Measurements from ENCODE around the gene RCAN2.

RCAN2 gene

GRCh38 chr6:46414398-46414797 lies 76.9 kb downstream of the RCAN2 start:
- Histone ChIP-seq H3K27me3 (replicated peaks; ENCODE audit: control insufficient read depth, insufficient read depth, low read length) (no peaks in the 10 kb centered on the region), H3K36me3 (ENCODE audit: control insufficient read depth, insufficient read depth, low read length) (no peaks in the 10 kb centered on the region), H3K4me3 (replicated peaks; ENCODE audit: low read depth, low read length) (no peak overlapping the region)
- no peak for TF ChIP-seq CTCF (IDR thresholded peaks at IDR 0.05; ENCODE audit: insufficient read depth, low read length, poor library complexity, severe bottlenecking)
- DNase-seq (ENCODE audit: extremely low read depth, insufficient read length): no peak

- Histone ChIP-seq H3K36me3 (ENCODE audit: control insufficient read depth, insufficient read depth, low read length) (no peaks in the 10 kb centered on the region), H3K4me3 (replicated peaks; ENCODE audit: low read depth, low read length) (no peak overlapping the region), H3K27me3 (replicated peaks; ENCODE audit: control insufficient read depth, insufficient read depth, low read length) (no peaks in the 10 kb centered on the region)
- no peak for TF ChIP-seq CTCF (IDR thresholded peaks at IDR 0.05; ENCODE audit: insufficient read depth, low read length, poor library complexity, severe bottlenecking)
- DNase-seq (ENCODE audit: extremely low read depth, insufficient read length): no peak
Measured at GRCh38 chr6:46412662-46413061, 78.6 kb downstream of the RCAN2 start.

- no peaks in the 10 kb centered on the region for H3K36me3 ChIP-seq (ENCODE audit: control insufficient read depth, insufficient read depth, low read length)
- no peaks in the 10 kb centered on the region for H3K27me3 ChIP-seq (replicated peaks; ENCODE audit: control insufficient read depth, insufficient read depth, low read length)
- no peak for DNase-seq (ENCODE audit: extremely low read depth, insufficient read length)
- no peak for TF ChIP-seq CTCF (IDR thresholded peaks at IDR 0.05; ENCODE audit: insufficient read depth, low read length, poor library complexity, severe bottlenecking)
- no peak overlapping the region for H3K4me3 ChIP-seq (replicated peaks; ENCODE audit: low read depth, low read length)
Measured at GRCh38 chr6:46411456-46412197, 79.6 kb downstream of the RCAN2 start.

- DNase-seq (ENCODE audit: extremely low read depth, insufficient read length): peak; percentile 11
- no peaks in the 10 kb centered on the region for H3K27me3 ChIP-seq (replicated peaks; ENCODE audit: control insufficient read depth, insufficient read depth, low read length)
- H3K36me3 ChIP-seq (ENCODE audit: control insufficient read depth, insufficient read depth, low read length): no peaks in the 10 kb centered on the region
- no peak overlapping the region for H3K4me3 ChIP-seq (replicated peaks; ENCODE audit: low read depth, low read length)
- peak; percentile 55 for TF ChIP-seq CTCF (IDR thresholded peaks at IDR 0.05; ENCODE audit: insufficient read depth, low read length, poor library complexity, severe bottlenecking)
Measured at GRCh38 chr6:46410334-46410953, 80.8 kb downstream of the RCAN2 start.

GRCh38 chr6:46407776-46408530 lies 83.3 kb downstream of the RCAN2 start:
- H3K36me3 ChIP-seq (ENCODE audit: control insufficient read depth, insufficient read depth, low read length): no peaks in the 10 kb centered on the region
- H3K4me3 ChIP-seq (replicated peaks; ENCODE audit: low read depth, low read length): no peak overlapping the region
- H3K27me3 ChIP-seq (replicated peaks; ENCODE audit: control insufficient read depth, insufficient read depth, low read length): no peaks in the 10 kb centered on the region
- no peak for TF ChIP-seq CTCF (IDR thresholded peaks at IDR 0.05; ENCODE audit: insufficient read depth, low read length, poor library complexity, severe bottlenecking)
- no peak for DNase-seq (ENCODE audit: extremely low read depth, insufficient read length)

Measured in GM06990 (cell line).